ENCODE data around the gene PSMD1.
A peak's percentile ranks its signal among the peaks of the same experiment; 100 is the strongest.

DNA sequence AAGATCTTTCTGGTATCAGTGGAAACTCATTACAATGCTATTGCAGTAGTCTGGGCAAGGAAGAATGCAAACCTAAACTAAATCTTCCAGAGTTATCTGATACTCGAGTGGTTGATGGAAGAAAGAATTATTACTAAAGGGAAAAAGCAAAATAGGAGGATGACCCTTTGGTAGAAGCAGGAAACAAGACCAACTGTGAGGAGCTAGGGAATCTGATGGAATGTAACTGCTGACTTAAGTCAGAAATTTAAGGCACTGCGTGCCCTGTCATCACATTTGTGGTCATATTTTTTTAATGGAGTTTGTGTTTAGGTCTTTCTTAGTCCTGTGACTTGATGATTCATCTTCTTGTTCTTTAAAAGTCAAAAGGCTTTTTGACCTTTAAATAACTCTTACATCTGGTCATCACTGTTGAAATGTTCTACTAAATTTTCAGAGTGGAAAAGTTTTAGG is 105.2 kb downstream of the PSMD1 start:
- TF ChIP-seq, protein P1, sequence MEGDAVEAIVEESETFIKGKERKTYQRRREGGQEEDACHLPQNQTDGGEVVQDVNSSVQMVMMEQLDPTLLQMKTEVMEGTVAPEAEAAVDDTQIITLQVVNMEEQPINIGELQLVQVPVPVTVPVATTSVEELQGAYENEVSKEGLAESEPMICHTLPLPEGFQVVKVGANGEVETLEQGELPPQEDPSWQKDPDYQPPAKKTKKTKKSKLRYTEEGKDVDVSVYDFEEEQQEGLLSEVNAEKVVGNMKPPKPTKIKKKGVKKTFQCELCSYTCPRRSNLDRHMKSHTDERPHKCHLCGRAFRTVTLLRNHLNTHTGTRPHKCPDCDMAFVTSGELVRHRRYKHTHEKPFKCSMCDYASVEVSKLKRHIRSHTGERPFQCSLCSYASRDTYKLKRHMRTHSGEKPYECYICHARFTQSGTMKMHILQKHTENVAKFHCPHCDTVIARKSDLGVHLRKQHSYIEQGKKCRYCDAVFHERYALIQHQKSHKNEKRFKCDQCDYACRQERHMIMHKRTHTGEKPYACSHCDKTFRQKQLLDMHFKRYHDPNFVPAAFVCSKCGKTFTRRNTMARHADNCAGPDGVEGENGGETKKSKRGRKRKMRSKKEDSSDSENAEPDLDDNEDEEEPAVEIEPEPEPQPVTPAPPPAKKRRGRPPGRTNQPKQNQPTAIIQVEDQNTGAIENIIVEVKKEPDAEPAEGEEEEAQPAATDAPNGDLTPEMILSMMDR (IDR thresholded peaks at IDR 0.05; ENCODE audit: extremely low read depth in 1 of 2, insufficient read depth in 1 of 2, low read depth in 1 of 2, low read length in 2 of 2) = no peak
- peak; percentile 42 for TF ChIP-seq POLR2A (IDR thresholded peaks at IDR 0.05; ENCODE audit: low read depth, low read length)
- no peak for TF ChIP-seq EZH2 (IDR thresholded peaks at IDR 0.05; ENCODE audit: borderline replicate concordance, low read depth, low read length, severe bottlenecking)
- TF ChIP-seq POLR2AphosphoS5 (IDR thresholded peaks at IDR 0.05; ENCODE audit: insufficient read depth, low read depth, low read length) = peak; percentile 56
- TF ChIP-seq, protein P2, sequence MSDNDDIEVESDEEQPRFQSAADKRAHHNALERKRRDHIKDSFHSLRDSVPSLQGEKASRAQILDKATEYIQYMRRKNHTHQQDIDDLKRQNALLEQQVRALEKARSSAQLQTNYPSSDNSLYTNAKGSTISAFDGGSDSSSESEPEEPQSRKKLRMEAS (IDR thresholded peaks at IDR 0.05; ENCODE audit: insufficient read depth, insufficient read length) = no peak
